HepG2 (cell line): ENCODE measurements around the gene COASY. TPM values are rescaled to one million over a fixed set of nuclear protein-coding genes. Genes with fewer than 3 reads are reported as not detected.

ENCODE experiments used
- AKNA ChIP-seq: sonication (generic); formaldehyde crosslinking; IDR thresholded peaks from 2 replicates; pipeline ENCODE4 v1.4.0; 2020; ENCODE audit warnings: missing genetic modification reagents, borderline replicate concordance
- ATF1 ChIP-seq: IDR thresholded peaks from 2 replicates; pipeline ENCODE4 v1.6.1; 2016; ENCODE audit warnings: mild to moderate bottlenecking, control low read depth
- CREB1 ChIP-seq, 2 experiments: fragments of 450-650 bp in 1 of 2; IDR thresholded peaks; 2 replicates each; pipeline ENCODE4 v1.6.1; 2016 to 2017; ENCODE audit warnings: control low read depth in 1 of 2, mild to moderate bottlenecking in 1 of 2, missing compliant biosample characterization in 1 of 2, missing genetic modification characterization in 1 of 2
- HDAC1 ChIP-seq: sonication (generic); formaldehyde crosslinking; IDR thresholded peaks from 2 replicates; pipeline ENCODE4 v1.5.1; 2020; ENCODE audit warnings: mild to moderate bottlenecking, missing genetic modification reagents
- IRF2 ChIP-seq: IDR thresholded peaks from 2 replicates; pipeline ENCODE4 v1.6.1; 2018; ENCODE audit warnings: missing genetic modification reagents, missing compliant biosample characterization
- JUN ChIP-seq: sonication (generic); formaldehyde crosslinking; IDR thresholded peaks from 2 replicates; pipeline ENCODE4 v1.4.0; 2020; ENCODE audit warnings: mild to moderate bottlenecking, missing genetic modification reagents
- NCOA1 ChIP-seq: sonication (generic); formaldehyde crosslinking; IDR thresholded peaks from 2 replicates; pipeline ENCODE4 v1.9.0; 2021; ENCODE audit warnings: missing genetic modification reagents
- RFX3 ChIP-seq: IDR thresholded peaks from 2 replicates; pipeline ENCODE4 v1.6.1; 2016; ENCODE audit warnings: missing biosample characterization, missing genetic modification reagents
- RXRB ChIP-seq: IDR thresholded peaks from 2 replicates; pipeline ENCODE4 v1.6.1; 2016; ENCODE audit warnings: borderline replicate concordance, missing genetic modification reagents, missing compliant biosample characterization
- WIZ ChIP-seq: sonication (generic); formaldehyde crosslinking; IDR thresholded peaks from 2 replicates; pipeline ENCODE4 v1.5.1; 2020; ENCODE audit warnings: mild to moderate bottlenecking, missing genetic modification reagents
- ZBTB42 ChIP-seq: sonication (generic); formaldehyde crosslinking; IDR thresholded peaks from 2 replicates; pipeline ENCODE4 v1.5.0; 2020; ENCODE audit warnings: mild to moderate bottlenecking, missing genetic modification reagents
- ZNF143 ChIP-seq: sonication (generic); formaldehyde crosslinking; IDR thresholded peaks from 2 replicates; pipeline ENCODE4 v1.4.0; 2020; ENCODE audit warnings: missing genetic modification reagents
- ZNF569 ChIP-seq: sonication (generic); formaldehyde crosslinking; IDR thresholded peaks from 2 replicates; pipeline ENCODE4 v1.5.0; 2020; ENCODE audit warnings: mild to moderate bottlenecking, missing genetic modification reagents, moderate library complexity, borderline replicate concordance
- ZNF609 ChIP-seq: sonication (generic); formaldehyde crosslinking; IDR thresholded peaks from 2 replicates; pipeline ENCODE4 v1.4.0; 2020; ENCODE audit warnings: mild to moderate bottlenecking, missing genetic modification reagents, borderline replicate concordance
- ZNF619 ChIP-seq: sonication (generic); formaldehyde crosslinking; IDR thresholded peaks from 2 replicates; pipeline ENCODE4 v1.4.0; 2020; ENCODE audit warnings: mild to moderate bottlenecking, missing genetic modification reagents
- polyA plus RNA-seq, 8 experiments: library from polyadenylated mRNA; depleted of rRNA in 3 of 8; stranded (reverse) in 7 of 8; unstranded in 1 of 8; fragments of >200 nt; fragmentation: Illumina TruSeq in 4 of 8; extraction: Trizol in 4 of 8; gene quantifications; 2 replicates each; pipeline versions ENCODE4 v1.2.1 to v1.2.3, GENCODE V29; 2011 to 2016; ENCODE audit warnings: low read depth in 4 of 8, missing spikeins in 1 of 8, mixed read lengths in 1 of 8; ENCODE audit not compliant: insufficient read depth in 1 of 8
- total RNA-seq, 5 experiments: library from RNA; depleted of rRNA; stranded (reverse); fragments of >200 nt; fragmentation: Illumina TruSeq; extraction: Trizol; gene quantifications; 2 replicates each; pipeline ENCODE4 v1.2.3, GENCODE V29; 2016; ENCODE audit warnings: low read depth in 1 of 5
- TF ChIP-seq, protein P1 (sequence below): sonication (generic); formaldehyde crosslinking; IDR thresholded peaks from 2 replicates; pipeline ENCODE4 v1.9.0; 2021; ENCODE audit warnings: missing genetic modification reagents, borderline replicate concordance

The COASY gene
- total and polyA plus RNA-seq, 2 of the 13 experiments (the other 11 are each of a cell fraction or from before 2014, with no cell fraction given), result 90.7 to 125 TPM

GRCh38 chr17:42531455-42532354 is 30.2 kb upstream of the COASY start (continued):
- TF ChIP-seq WIZ (CRISPR knock-in tag), result no peak
- 0 out of 2 replicates have a peak, but pooled peaks have one; percentile 17 for TF ChIP-seq IRF2 (CRISPR knock-in tag)
- no peak for TF ChIP-seq ZNF609 (CRISPR knock-in tag)
- no peak for TF ChIP-seq ZNF569 (CRISPR knock-in tag)
- TF ChIP-seq RXRB (CRISPR knock-in tag), result peak; percentile 69
- TF ChIP-seq RFX3, result no peak
- TF ChIP-seq HDAC1 (CRISPR knock-in tag), result 0 out of 2 replicates have a peak, but pooled peaks have one; percentile 28
- TF ChIP-seq, protein P1, sequence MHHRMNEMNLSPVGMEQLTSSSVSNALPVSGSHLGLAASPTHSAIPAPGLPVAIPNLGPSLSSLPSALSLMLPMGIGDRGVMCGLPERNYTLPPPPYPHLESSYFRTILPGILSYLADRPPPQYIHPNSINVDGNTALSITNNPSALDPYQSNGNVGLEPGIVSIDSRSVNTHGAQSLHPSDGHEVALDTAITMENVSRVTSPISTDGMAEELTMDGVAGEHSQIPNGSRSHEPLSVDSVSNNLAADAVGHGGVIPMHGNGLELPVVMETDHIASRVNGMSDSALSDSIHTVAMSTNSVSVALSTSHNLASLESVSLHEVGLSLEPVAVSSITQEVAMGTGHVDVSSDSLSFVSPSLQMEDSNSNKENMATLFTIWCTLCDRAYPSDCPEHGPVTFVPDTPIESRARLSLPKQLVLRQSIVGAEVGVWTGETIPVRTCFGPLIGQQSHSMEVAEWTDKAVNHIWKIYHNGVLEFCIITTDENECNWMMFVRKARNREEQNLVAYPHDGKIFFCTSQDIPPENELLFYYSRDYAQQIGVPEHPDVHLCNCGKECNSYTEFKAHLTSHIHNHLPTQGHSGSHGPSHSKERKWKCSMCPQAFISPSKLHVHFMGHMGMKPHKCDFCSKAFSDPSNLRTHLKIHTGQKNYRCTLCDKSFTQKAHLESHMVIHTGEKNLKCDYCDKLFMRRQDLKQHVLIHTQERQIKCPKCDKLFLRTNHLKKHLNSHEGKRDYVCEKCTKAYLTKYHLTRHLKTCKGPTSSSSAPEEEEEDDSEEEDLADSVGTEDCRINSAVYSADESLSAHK (CRISPR knock-in tag), result no peak
- 0 out of 2 replicates have a peak, but pooled peaks have one; percentile 40 for TF ChIP-seq AKNA (CRISPR knock-in tag)
- TF ChIP-seq ZBTB42 (CRISPR knock-in tag), result no peak; the same call in 1 of the 2 replicates
- no peak for TF ChIP-seq JUN (CRISPR knock-in tag)
- no peak for TF ChIP-seq ZNF619 (CRISPR knock-in tag)
- TF ChIP-seq CREB1 (IDR thresholded peaks at IDR 0.05), result no peak
- TF ChIP-seq CREB1 (CRISPR knock-in tag; IDR thresholded peaks at IDR 0.05), result no peak
- no peak for TF ChIP-seq NCOA1 (CRISPR knock-in tag)
- no peak for TF ChIP-seq ATF1 (CRISPR knock-in tag)
- TF ChIP-seq ZNF143, result no peak
